ENCODE measurements around the gene TMEM50B.

The TMEM50B gene

GRCh38 chr21:33403128-33403785 is 76.5 kb downstream of the TMEM50B start, which contains the start of gene IFNGR2:
TSS of gene IFNGR2 (plus strand) at chr21:33403413. CDS start at chr21:33403544, 131 bp downstream.
- no peaks in the 10 kb centered on the region for H3K9me3 ChIP-seq
- no peak for TF ChIP-seq Cebpa-rat (IDR thresholded peaks at IDR 0.05)
- peak within 1 kb of the TSS; percentile 93 for H3K27ac ChIP-seq
- H3K4me1 ChIP-seq = peaks cover 64% of the 10 kb centered on the region
- peak within 1 kb of the TSS; percentile 82 for H3K4me2 ChIP-seq
- H3K9ac ChIP-seq = peak within 1 kb of the TSS; percentile 89
- H3K27me3 ChIP-seq = no peaks in the 10 kb centered on the region
- H3K36me3 ChIP-seq = 0 out of 2 replicates have a peak, but pooled peaks cover 4% of the 10 kb centered on the region
- peaks cover 42% of the 10 kb centered on the region for H4K20me1 ChIP-seq
- H3K4me3 ChIP-seq = peak within 1 kb of the TSS; percentile 97

- Histone ChIP-seq H3K9ac (peak overlapping the region; percentile 69), H3K27me3 (no peaks in the 10 kb centered on the region), H3K9me3 (no peaks in the 10 kb centered on the region), H3K4me2 (peak overlapping the region; percentile 74), H4K20me1 (peaks cover 34% of the 10 kb centered on the region), H3K36me3 (0 out of 2 replicates have a peak, but pooled peaks cover 4% of the 10 kb centered on the region), H3K4me1 (peaks cover 62% of the 10 kb centered on the region), H3K27ac (peak overlapping the region; percentile 93), H3K4me3 (peak overlapping the region; percentile 97)
- TF ChIP-seq Cebpa-rat (IDR thresholded peaks at IDR 0.05) = no peak
Measured at GRCh38 chr21:33402001-33402979, 77.5 kb downstream of the TMEM50B start.

- no peaks in the 10 kb centered on the region for H3K9me3 ChIP-seq
- peak overlapping the region; percentile 74; the same call in 1 of the 2 replicates for H3K4me2 ChIP-seq
- no peak overlapping the region for H3K27ac ChIP-seq
- H3K4me3 ChIP-seq = no peak overlapping the region
- no peaks in the 10 kb centered on the region for H3K27me3 ChIP-seq
- H3K36me3 ChIP-seq = 0 out of 2 replicates have a peak, but pooled peaks cover 4% of the 10 kb centered on the region
- peaks cover 55% of the 10 kb centered on the region for H3K4me1 ChIP-seq
- TF ChIP-seq Cebpa-rat (IDR thresholded peaks at IDR 0.05) = no peak
- H4K20me1 ChIP-seq = peaks cover 28% of the 10 kb centered on the region
- no peak overlapping the region for H3K9ac ChIP-seq
Measured at GRCh38 chr21:33401630-33401992, 78.2 kb downstream of the TMEM50B start.

Measured in BLaER1 (cell line).